ENCODE results near the gene CCHCR1.
"Not testable (repeated sequence)": the region's sequence is repeated elsewhere in the genome, so short reads cannot be mapped to it uniquely, and the experiment has no call there.

GRCh38 chr6:31165064-31165832 is 7.6 kb upstream of the CCHCR1 start:
- peak; percentile 76 for TF ChIP-seq POLR2AphosphoS5 (IDR thresholded peaks at IDR 0.05; ENCODE audit: low read depth, low read length)
- TF ChIP-seq POLR2A (IDR thresholded peaks at IDR 0.05; ENCODE audit: low read depth, low read length) = peak; percentile 78
- TF ChIP-seq TAF1 (IDR thresholded peaks at IDR 0.05; ENCODE audit: low read depth, low read length) = not testable (repeated sequence)
